SK-N-SH treated with all-trans-retinoic acid at 6 μM for 48 hours (cell line): ENCODE results near the gene LSS.

ENCODE experiments used
- ARNTL ChIP-seq: fragments of 450-650 bp; formaldehyde crosslinking; IDR thresholded peaks from 2 replicates; pipeline ENCODE4 v1.5.0; 2020; ENCODE audit warnings: low read depth, mild to moderate bottlenecking, moderate library complexity, borderline replicate concordance
- RARB ChIP-seq: fragments of 250-450 bp; sonication (Bioruptor Pico); IDR thresholded peaks from 2 replicates; pipeline ENCODE4 v1.8.0; 2021; ENCODE audit warnings: mild to moderate bottlenecking, moderate library complexity
- TSHZ2 ChIP-seq: fragments of 250-450 bp; sonication (Bioruptor Pico); IDR thresholded peaks from 2 replicates; pipeline ENCODE4 v1.5.0; 2020; ENCODE audit warnings: mild to moderate bottlenecking, moderate library complexity
- ZFP30 ChIP-seq: fragments of 450-650 bp; formaldehyde crosslinking; IDR thresholded peaks from 2 replicates; pipeline ENCODE4 v1.5.0; 2022; ENCODE audit warnings: mild to moderate bottlenecking, moderate library complexity
- ZNF565 ChIP-seq: fragments of 450-650 bp; formaldehyde crosslinking; conservative IDR thresholded peaks from 2 replicates; pipeline ENCODE4 v1.5.0; 2020; ENCODE audit warnings: low read depth, mild to moderate bottlenecking, moderate library complexity

GRCh38 chr21:46256501-46256994 is 28.0 kb upstream of the LSS start:
- TF ChIP-seq RARB (CRISPR knock-in tag): no peak
- no peak for TF ChIP-seq TSHZ2 (CRISPR knock-in tag)
- TF ChIP-seq ZFP30 (CRISPR knock-in tag): no peak
- no peak for TF ChIP-seq ZNF565 (CRISPR knock-in tag)
- no peak for TF ChIP-seq ARNTL
